Measurements from ENCODE around the gene INPP5F.

DNA sequence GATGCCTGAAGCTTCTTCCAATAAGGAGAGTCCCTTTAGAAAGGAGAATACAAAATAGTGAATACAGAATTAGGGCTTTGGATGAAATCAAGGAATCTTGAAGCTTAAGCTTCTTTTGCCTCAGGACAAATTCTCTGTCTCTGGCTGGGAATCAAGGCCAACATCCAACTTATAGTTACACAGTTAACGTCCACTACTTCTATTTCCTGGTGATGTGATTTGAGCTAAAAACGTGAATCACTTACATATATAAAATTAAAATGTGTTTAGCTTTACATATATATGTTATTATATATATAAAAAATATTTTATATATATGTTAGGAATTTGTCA is 11.4 kb upstream of the INPP5F start:
- TF ChIP-seq TAF1 (IDR thresholded peaks at IDR 0.05; ENCODE audit: borderline replicate concordance, low read depth, low read length): no peak
- TF ChIP-seq POLR2A (IDR thresholded peaks at IDR 0.05; ENCODE audit: low read depth, low read length): no peak
- TF ChIP-seq, protein P1, sequence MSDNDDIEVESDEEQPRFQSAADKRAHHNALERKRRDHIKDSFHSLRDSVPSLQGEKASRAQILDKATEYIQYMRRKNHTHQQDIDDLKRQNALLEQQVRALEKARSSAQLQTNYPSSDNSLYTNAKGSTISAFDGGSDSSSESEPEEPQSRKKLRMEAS (IDR thresholded peaks at IDR 0.05; ENCODE audit: low read depth, low read length): no peak
- no peak for TF ChIP-seq ZNF274 (IDR thresholded peaks at IDR 0.05; ENCODE audit: insufficient read depth, insufficient read length)
- TF ChIP-seq SIN3A (IDR thresholded peaks at IDR 0.05; ENCODE audit: low read depth, low read length): no peak
- TF ChIP-seq, protein P2, sequence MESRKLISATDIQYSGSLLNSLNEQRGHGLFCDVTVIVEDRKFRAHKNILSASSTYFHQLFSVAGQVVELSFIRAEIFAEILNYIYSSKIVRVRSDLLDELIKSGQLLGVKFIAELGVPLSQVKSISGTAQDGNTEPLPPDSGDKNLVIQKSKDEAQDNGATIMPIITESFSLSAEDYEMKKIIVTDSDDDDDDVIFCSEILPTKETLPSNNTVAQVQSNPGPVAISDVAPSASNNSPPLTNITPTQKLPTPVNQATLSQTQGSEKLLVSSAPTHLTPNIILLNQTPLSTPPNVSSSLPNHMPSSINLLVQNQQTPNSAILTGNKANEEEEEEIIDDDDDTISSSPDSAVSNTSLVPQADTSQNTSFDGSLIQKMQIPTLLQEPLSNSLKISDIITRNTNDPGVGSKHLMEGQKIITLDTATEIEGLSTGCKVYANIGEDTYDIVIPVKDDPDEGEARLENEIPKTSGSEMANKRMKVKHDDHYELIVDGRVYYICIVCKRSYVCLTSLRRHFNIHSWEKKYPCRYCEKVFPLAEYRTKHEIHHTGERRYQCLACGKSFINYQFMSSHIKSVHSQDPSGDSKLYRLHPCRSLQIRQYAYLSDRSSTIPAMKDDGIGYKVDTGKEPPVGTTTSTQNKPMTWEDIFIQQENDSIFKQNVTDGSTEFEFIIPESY (IDR thresholded peaks at IDR 0.05): no peak
